CD4-positive, CD25-positive, alpha-beta regulatory T cell (primary cell): ENCODE results near the gene HIBCH. TPM values are rescaled to one million over a fixed set of nuclear protein-coding genes. Genes with fewer than 3 reads are reported as not detected.
"Not testable (repeated sequence)": the region's sequence is repeated elsewhere in the genome, so short reads cannot be mapped to it uniquely, and the experiment has no call there.

Source experiments
- ATAC-seq, 2 donors: fragments of 150-1000 bp; cut with Tn5 transposase; one replicate each; pipeline ENCODE4 v1.10.0; 2021; ENCODE audit warnings: low read depth in 2 of 2, moderate number of reproducible peaks in 2 of 2, moderate library complexity in 1 of 2
- DNase-seq, 3 donors: peaks; one replicate each; pipeline versions ENCODE4 v3.0.0 to v3.0.0-alpha.2; 2012 to 2022; ENCODE audit warnings: mixed read lengths in 1 of 3
- H3K27ac ChIP-seq: one replicate; pipeline ENCODE4 v1.7.0; 2013; ENCODE audit warnings: mild to moderate bottlenecking, low read length; ENCODE audit not compliant: insufficient read depth, poor library complexity, severe bottlenecking
- H3K27me3 ChIP-seq: one replicate; pipeline ENCODE4 v1.7.0; 2013; ENCODE audit warnings: low read length; ENCODE audit not compliant: control insufficient read depth, insufficient read depth
- H3K36me3 ChIP-seq: one replicate; pipeline ENCODE4 v1.7.0; 2013; ENCODE audit warnings: mild to moderate bottlenecking, low read length, moderate library complexity; ENCODE audit not compliant: control insufficient read depth, insufficient read depth
- H3K4me1 ChIP-seq: 2 replicates; pipeline ENCODE4 v1.7.0; 2013; ENCODE audit warnings: mild to moderate bottlenecking, low read length; ENCODE audit not compliant: insufficient read depth, control insufficient read depth, poor library complexity, severe bottlenecking
- H3K4me3 ChIP-seq: one replicate; pipeline ENCODE4 v1.7.0; 2013; ENCODE audit warnings: low read depth, mild to moderate bottlenecking, low read length, moderate library complexity
- H3K9me3 ChIP-seq, 2 experiments: 1 replicate in 1 of 2; 2 replicates in 1 of 2; pipeline ENCODE4 v1.7.0; 2013; ENCODE audit warnings: low read length in 2 of 2, mild to moderate bottlenecking in 1 of 2, moderate library complexity in 1 of 2; ENCODE audit not compliant: control insufficient read depth in 2 of 2
- H3K27ac Mint-ChIP-seq, 3 donors: one replicate each; pipeline ENCODE4 v1.8.0; 2020 to 2022; ENCODE audit warnings: mild to moderate bottlenecking in 3 of 3, mixed read lengths in 3 of 3, moderate library complexity in 2 of 3
- H3K27me3 Mint-ChIP-seq: one replicate; pipeline ENCODE4 v1.8.0; 2022; ENCODE audit warnings: mild to moderate bottlenecking, mixed read lengths
- H3K36me3 Mint-ChIP-seq: one replicate; pipeline ENCODE4 v1.8.0; 2020; ENCODE audit warnings: mixed read lengths
- H3K4me1 Mint-ChIP-seq, 4 donors: one replicate each; pipeline ENCODE4 v1.8.0; 2020 to 2022; ENCODE audit warnings: mixed read lengths in 4 of 4, mild to moderate bottlenecking in 1 of 4
- H3K4me3 Mint-ChIP-seq, 4 donors: one replicate each; pipeline ENCODE4 v1.8.0; 2020 to 2022; ENCODE audit warnings: mild to moderate bottlenecking in 4 of 4, mixed read lengths in 4 of 4, moderate library complexity in 3 of 4
- H3K9me3 Mint-ChIP-seq, 7 donors: one replicate each; pipeline ENCODE4 v1.8.0; 2020 to 2022; ENCODE audit warnings: mixed read lengths in 7 of 7, mild to moderate bottlenecking in 3 of 7, moderate library complexity in 2 of 7
- polyA plus RNA-seq, 4 donors: library from polyadenylated mRNA; unstranded; fragments of 300-500 nt; fragmentation: Illumina TruSeq; gene quantifications; one replicate each; pipeline ENCODE4 v1.2.3, GENCODE V29; 2021
- total RNA-seq: library from RNA; stranded (reverse); gene quantifications from one replicate; pipeline ENCODE4 v1.2.3, GENCODE V29; 2022

The HIBCH gene
- total and polyA plus RNA-seq, 5 donors from 2014 or later: 21.0 to 31.2 (median 22.7) TPM

DNA sequence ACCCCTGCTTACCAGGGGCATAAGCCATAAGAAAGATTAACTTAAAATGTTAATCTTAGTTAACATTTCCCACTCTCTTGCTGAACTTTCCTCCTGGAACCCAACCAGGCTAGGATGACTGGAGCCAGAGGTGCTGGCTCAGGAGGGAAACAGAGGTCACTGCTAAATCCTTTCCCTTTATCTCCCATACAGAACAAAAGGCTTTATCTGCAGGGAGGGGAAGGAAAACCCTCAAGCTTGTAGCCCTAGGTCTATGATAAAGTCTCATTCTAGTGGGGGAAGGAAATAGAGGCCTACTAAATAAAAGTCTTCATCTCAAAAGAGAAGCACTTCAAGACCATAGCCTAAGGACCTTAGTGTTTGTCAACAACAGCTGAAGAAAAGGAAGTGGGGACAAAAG is 18.6 kb downstream of the HIBCH start:
- H3K36me3 Mint-ChIP-seq: peaks cover 67% of the 10 kb centered on the region
- peaks cover 18% of the 10 kb centered on the region for H3K36me3 ChIP-seq
- no peak for ATAC-seq
- DNase-seq: no peak
- no peaks in the 10 kb centered on the region for H3K4me1 ChIP-seq
- H3K9me3 ChIP-seq: no peaks in the 10 kb centered on the region
- no peak overlapping the region for H3K27ac Mint-ChIP-seq
- no peak overlapping the region for H3K4me3 ChIP-seq
- H3K9me3 Mint-ChIP-seq: peaks cover 0 to 6% (median 2%) of the 10 kb centered on the region in 7 donors
- H3K27me3 Mint-ChIP-seq: no peaks in the 10 kb centered on the region
- H3K27me3 ChIP-seq: no peaks in the 10 kb centered on the region
- H3K27ac ChIP-seq: no peak overlapping the region
- H3K4me1 Mint-ChIP-seq: peaks cover 16 to 37% (median 26%) of the 10 kb centered on the region in 4 donors
- no peak overlapping the region for H3K4me3 Mint-ChIP-seq

DNA sequence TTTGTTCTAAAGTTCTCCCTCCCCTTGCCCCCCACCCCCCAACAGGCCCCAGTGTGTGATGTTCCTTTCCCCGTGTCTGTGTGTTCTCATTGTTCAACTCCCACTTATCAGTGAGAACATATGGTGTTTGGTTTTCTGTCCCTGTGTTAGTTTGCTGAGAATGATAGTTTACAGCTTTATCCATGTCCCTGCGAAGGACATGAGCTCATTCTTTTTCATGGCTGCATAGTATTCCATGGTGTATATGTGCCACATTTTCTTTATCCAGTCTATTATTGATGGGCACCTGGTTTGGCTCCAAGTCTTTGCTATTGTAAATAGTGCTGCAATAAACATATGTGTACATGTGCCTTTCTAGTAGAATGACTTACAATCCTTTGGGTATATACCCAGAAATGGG is 21.7 kb downstream of the HIBCH start:
- H3K36me3 ChIP-seq: peaks cover 30% of the 10 kb centered on the region
- not testable (repeated sequence) for H3K27me3 Mint-ChIP-seq, H3K4me3 Mint-ChIP-seq, H3K4me1 ChIP-seq, H3K27ac ChIP-seq, H3K27ac Mint-ChIP-seq, H3K27me3 ChIP-seq, H3K9me3 ChIP-seq, H3K4me3 ChIP-seq, DNase-seq, H3K9me3 Mint-ChIP-seq, ATAC-seq
- Mint-ChIP-seq H3K4me1 (peaks cover 4 to 10% (median 8%) of the 10 kb centered on the region in 4 donors), H3K36me3 (peaks cover 63% of the 10 kb centered on the region)

DNA sequence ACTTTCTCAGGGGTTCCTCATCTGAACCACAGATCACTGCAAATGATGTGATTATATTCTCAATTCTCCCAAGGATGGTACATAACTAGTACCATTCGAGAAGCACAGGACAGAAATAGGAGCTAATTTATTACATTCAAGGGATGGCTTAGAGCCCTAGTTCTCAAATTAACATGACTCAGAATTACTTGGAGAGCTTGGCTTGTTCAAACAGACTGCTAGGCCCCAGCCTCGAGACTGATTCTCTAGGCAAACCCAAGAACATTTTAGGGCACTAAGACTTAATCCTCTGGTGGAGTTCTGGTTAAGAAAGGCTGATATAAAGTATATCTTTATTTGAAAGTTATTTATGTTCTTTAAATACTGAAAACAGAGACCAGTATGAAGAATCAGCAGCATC is 35.8 kb downstream of the HIBCH start:
- H3K36me3 Mint-ChIP-seq: peaks cover 64% of the 10 kb centered on the region
- ATAC-seq: no peak
- DNase-seq: no peak

DNA sequence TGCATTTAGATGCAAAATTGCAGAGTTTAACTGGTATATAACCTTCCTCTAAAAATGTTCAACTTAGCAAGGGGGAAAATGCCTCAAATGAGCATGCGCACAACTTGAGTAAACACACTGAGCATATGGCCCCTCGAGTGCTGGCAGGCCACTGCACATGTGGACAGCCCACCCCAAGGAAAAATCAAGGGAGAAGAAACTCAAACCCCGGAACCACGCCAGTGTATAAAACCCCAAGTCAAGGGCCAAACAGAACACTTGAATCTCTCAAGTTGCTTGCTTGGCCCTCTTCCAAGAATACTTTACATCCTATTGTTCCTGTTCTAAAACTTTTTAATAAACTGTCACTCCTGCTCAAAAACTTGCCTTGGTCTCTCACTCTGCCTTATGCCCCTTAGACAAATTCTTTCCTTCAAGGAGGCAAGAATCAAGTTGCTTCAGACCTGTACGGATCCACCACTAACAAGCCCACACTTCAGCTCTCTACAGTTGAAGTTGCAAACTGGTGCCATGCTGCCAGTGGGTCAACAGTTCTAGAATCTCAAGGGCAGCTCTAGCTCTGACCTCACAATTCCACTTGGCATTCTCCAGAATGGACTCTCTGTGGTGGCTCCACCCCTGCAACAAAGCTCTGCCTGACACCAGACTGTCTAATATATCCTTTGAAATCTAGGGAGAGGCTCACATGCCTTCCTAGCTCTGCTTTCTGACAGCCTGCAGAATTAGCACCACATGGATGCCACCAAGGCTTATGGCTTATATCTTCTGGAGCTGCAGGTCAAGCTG is 38.9 kb downstream of the HIBCH start:
- Histone ChIP-seq H3K4me1 (no peaks in the 10 kb centered on the region), H3K27me3 (no peaks in the 10 kb centered on the region), H3K9me3 (no peaks in the 10 kb centered on the region), H3K4me3 (no peak overlapping the region), H3K36me3 (peaks cover 22% of the 10 kb centered on the region), H3K27ac (no peak overlapping the region)
- peaks cover 0 to 2% (median 0%) of the 10 kb centered on the region in 7 donors for H3K9me3 Mint-ChIP-seq
- DNase-seq (no peak), ATAC-seq (no peak)
- peaks cover 61% of the 10 kb centered on the region for H3K36me3 Mint-ChIP-seq
- H3K27ac Mint-ChIP-seq: peak overlapping the region in 1 of 3 donors; percentile 12
- peaks cover 0 to 9% (median 3%) of the 10 kb centered on the region in 4 donors for H3K4me1 Mint-ChIP-seq
- no peaks in the 10 kb centered on the region for H3K27me3 Mint-ChIP-seq
- no peak overlapping the region for H3K4me3 Mint-ChIP-seq

More for the DNA sequence above, 35.8 kb downstream of the HIBCH start:
- H3K4me1 Mint-ChIP-seq: peaks cover 0 to 9% (median 2%) of the 10 kb centered on the region in 4 donors
- no peaks in the 10 kb centered on the region for H3K4me1 ChIP-seq
- H3K4me3 ChIP-seq: no peak overlapping the region
- no peak overlapping the region for H3K27ac ChIP-seq
- H3K9me3 Mint-ChIP-seq: peaks cover 0 to 2% (median 0%) of the 10 kb centered on the region in 7 donors
- no peaks in the 10 kb centered on the region for H3K27me3 Mint-ChIP-seq
- H3K36me3 ChIP-seq: peaks cover 38% of the 10 kb centered on the region
- no peak overlapping the region for H3K27ac Mint-ChIP-seq
- H3K9me3 ChIP-seq: no peaks in the 10 kb centered on the region
- no peak overlapping the region for H3K4me3 Mint-ChIP-seq
- no peaks in the 10 kb centered on the region for H3K27me3 ChIP-seq

DNA sequence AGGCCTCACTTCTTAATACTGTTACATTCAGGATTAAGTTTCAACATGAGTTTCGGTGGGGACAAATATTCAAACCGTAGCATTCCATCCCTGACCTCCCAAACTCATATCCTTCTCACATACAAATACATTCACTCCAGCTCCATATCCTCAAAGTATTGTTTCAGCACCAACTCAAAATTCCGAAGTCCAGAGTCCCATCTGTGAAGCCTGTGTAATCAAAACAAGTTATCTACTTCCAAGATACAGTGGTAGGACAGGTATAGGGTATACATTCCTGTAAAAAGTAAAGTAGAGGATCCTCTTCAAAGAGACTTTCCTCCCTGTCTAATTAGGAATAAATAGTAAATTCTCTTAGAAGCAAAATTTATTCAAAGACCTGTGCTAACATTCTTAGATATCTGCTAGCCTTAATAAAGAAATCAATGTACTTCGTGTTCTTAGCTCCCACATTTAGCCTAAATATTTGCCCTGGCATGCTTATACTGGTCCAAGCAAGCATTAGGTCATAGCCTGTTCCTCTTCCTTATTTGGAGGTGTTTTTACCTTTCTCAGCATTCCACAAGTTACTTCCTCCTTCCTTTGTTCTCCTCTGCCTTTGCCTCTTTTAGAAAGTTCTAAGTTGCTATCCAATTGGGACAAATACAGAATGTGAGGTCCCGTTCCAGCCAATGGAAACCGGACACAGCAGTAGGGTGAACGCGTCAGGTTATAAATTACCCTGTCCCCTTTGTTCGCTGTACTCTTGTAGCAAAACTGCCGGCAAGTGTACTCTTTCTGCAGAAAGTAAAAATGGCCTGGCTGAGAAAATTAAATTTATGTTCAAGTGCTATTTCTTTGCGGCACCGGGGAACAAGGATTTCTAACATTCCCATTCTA is 40.1 kb downstream of the HIBCH start:
- peaks cover 57% of the 10 kb centered on the region for H3K36me3 Mint-ChIP-seq
- H3K4me1 Mint-ChIP-seq, H3K9me3 Mint-ChIP-seq, H3K27ac Mint-ChIP-seq, DNase-seq, H3K4me1 ChIP-seq, H3K27me3 ChIP-seq, H3K4me3 ChIP-seq, H3K27ac ChIP-seq, H3K9me3 ChIP-seq, ATAC-seq, H3K27me3 Mint-ChIP-seq, H3K4me3 Mint-ChIP-seq: not testable (repeated sequence)
- H3K36me3 ChIP-seq: peaks cover 14% of the 10 kb centered on the region

DNA sequence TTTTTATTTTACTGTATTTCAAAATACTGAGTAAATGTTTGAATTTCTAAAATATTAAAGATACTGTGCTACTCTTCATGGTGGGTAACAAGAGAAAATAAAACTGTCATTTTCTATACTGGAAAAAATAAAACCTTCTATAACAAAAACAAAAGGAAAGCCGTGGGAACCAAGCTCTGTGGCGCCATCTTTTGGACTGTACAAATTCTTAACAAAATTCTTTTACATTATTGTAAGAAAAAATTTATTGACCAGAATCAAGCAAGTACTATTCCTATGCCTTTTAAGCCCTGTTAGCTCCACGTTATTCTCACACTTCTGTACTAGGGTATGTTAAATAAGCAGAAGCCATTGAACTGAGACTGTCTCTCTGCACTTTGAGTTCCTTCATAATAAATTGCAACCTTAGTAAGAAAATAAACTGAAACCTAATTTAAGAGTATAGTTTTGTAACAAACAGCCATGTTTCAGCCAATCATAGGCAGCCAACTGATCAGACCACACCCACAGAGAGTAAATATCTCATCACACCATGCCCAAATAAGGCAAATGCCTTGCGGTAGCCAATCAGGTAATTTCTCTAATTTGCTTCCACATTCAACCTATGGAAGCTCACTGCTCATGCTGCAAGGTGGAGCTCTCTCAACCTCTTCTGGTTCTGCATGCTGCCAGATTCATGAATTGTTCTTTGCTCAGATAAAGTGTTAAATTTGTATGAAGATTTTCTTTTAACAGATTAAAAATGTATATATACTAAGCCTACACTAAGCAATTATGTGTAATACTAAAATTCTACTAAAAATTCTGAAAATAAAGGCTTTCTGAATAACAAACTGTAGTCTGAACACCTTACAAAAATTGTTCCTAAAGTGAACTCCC is 42.2 kb downstream of the HIBCH start:
- DNase-seq (peak in 1 of 3 donors; percentile 43), ATAC-seq (no peak)
- peaks cover 11% of the 10 kb centered on the region for H3K36me3 ChIP-seq
- H3K27ac ChIP-seq: no peak overlapping the region
- no peaks in the 10 kb centered on the region for H3K4me1 ChIP-seq
- H3K4me1 Mint-ChIP-seq: peaks cover 0 to 4% (median 1%) of the 10 kb centered on the region in 4 donors
- no peak overlapping the region for H3K4me3 Mint-ChIP-seq
- H3K27me3 ChIP-seq: no peaks in the 10 kb centered on the region
- peaks cover 0 to 5% (median 0%) of the 10 kb centered on the region in 7 donors for H3K9me3 Mint-ChIP-seq
- H3K27ac Mint-ChIP-seq: no peak overlapping the region
- H3K27me3 Mint-ChIP-seq: no peaks in the 10 kb centered on the region
- peaks cover 60% of the 10 kb centered on the region for H3K36me3 Mint-ChIP-seq
- H3K9me3 ChIP-seq: no peaks in the 10 kb centered on the region
- H3K4me3 ChIP-seq: no peak overlapping the region

DNA sequence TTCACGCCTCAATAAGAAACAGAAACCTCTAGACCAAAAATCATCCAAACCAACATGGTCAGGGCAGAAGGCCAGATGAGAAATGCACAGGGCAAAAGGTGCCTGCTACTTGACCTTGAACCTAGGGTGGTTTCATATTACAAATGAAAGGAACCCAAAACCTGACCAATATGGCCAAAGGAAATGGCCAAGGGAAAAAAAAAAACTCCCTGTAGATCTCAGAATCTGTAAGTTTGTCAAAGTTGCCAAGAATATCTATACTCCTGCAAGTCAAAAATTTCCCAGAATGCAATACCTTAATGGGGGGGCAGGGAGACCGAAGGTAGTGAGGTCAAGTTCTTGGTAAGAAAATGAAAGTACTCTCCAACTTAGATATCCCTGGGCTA is 47.2 kb downstream of the HIBCH start:
- Mint-ChIP-seq H3K36me3 (peaks cover 42% of the 10 kb centered on the region), H3K9me3 (peaks cover 0 to 3% (median 0%) of the 10 kb centered on the region in 7 donors), H3K27ac (no peak overlapping the region), H3K4me3 (no peak overlapping the region), H3K27me3 (no peaks in the 10 kb centered on the region), H3K4me1 (peaks cover 0 to 10% (median 5%) of the 10 kb centered on the region in 4 donors)
- DNase-seq: no peak
- peaks cover 3% of the 10 kb centered on the region for H3K36me3 ChIP-seq
- no peaks in the 10 kb centered on the region for H3K27me3 ChIP-seq
- ATAC-seq: no peak
- no peaks in the 10 kb centered on the region for H3K4me1 ChIP-seq
- no peaks in the 10 kb centered on the region for H3K9me3 ChIP-seq
- no peak overlapping the region for H3K27ac ChIP-seq
- no peak overlapping the region for H3K4me3 ChIP-seq
